NT2/D1 (cell line): ENCODE data around the gene TIRAP.

Source experiments
- SUZ12 ChIP-seq: IDR thresholded peaks from 2 replicates; pipeline ENCODE4 v1.6.1; 2011; ENCODE audit not compliant: insufficient read length, insufficient read depth; ENCODE audit errors: extremely low read depth
- ZNF274 ChIP-seq: IDR thresholded peaks from 2 replicates; pipeline ENCODE4 v1.6.1; 2011; ENCODE audit warnings: mild to moderate bottlenecking, low read depth, low read length

- TF ChIP-seq ZNF274, result no peak
- no peak for TF ChIP-seq SUZ12
Observed at GRCh38 chr11:126265811-126266210, 17.1 kb upstream of the TIRAP start.
